ENCODE data around the gene MYRIP. TPM values are rescaled to one million over a fixed set of nuclear protein-coding genes. Genes with fewer than 3 reads are reported as not detected.

The MYRIP gene
- total and polyA plus RNA-seq, 4 donors, result 0.15 to 11.0 (median 5.5) TPM

DNA sequence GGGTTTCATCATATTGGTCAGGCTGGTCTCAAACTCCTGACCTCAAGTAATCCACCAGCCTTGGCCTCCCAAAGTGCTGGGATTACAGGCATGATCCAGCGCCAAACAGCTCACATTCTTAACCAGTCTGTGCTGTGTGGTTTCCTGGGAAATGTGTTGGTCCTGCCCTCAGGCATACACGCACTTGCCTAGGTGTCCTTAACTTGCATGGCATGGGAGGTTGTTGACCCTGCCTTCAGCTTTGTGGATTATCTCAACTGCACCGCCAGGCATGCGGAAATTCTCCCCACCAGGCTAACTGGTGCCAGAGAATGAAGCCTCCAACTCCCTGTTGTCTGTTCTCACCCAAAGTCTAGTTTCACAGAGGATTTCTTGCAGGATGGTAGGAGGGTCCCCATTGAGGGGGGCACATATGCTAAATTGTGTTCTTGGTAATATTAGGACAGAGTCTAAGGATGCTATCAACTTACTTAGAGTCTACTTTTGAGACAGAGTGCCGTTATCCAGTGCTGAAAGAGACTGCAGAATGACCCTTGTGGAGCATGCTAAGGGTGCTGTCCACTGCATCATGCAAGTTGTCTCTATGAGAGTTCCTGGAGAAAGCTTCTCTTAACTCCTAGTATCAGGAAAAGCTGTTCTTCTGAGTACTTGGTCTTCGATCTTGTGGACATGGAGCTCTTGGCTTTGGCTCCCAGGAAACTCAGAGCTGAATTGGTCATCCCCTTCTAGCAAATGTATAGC, 438.5 kb downstream of the MYRIP start:
- no peaks in the 10 kb centered on the region for H3K4me1 ChIP-seq (ENCODE audit: control insufficient read depth in 1 of 2, insufficient read depth in 2 of 2, low read length in 2 of 2)
- no peaks in the 10 kb centered on the region for H3K27me3 ChIP-seq (ENCODE audit: control insufficient read depth in 1 of 2, insufficient read depth in 2 of 2, low read length in 1 of 2)
- no peaks in the 10 kb centered on the region for H3K36me3 ChIP-seq (ENCODE audit: control insufficient read depth in 1 of 2, insufficient read depth in 2 of 2, low read length in 1 of 2)
- H3K9me3 ChIP-seq (ENCODE audit: control insufficient read depth, low read length), result no peaks in the 10 kb centered on the region
- ATAC-seq (ENCODE audit: low FRiP score) (no peak), DNase-seq (no peak)
- intact Hi-C loops (cut with DNase I), result no loop called here
- no peak overlapping the region for H3K4me3 ChIP-seq (ENCODE audit: low read length in 2 of 2)
- 90 to 94% methylated on average over 6 of the region's 6 CpGs for whole genome bisulfite sequencing, 2 donors
- no peak overlapping the region for H3K27ac ChIP-seq (ENCODE audit: low read depth in 1 of 2, low read length in 2 of 2)

DNA sequence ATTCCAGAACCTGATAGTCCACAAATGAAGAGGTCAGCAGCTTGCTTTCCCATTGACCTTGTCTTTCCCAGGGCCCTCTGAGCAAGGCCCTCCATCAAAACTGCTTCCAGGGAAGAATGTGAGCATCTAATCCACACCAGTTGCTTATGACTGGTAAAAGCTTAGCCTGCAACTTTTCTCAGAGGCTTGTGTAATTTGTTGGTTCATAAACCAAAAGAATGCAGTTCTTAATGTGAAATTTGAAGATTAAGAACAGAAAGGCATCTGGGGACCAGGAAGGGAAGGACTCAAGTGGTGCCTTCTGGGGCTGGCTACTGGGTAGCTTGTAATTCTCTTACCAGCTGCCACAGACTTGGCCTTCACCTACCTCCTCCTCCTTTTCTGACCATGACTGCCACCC, 439.2 kb downstream of the MYRIP start:
- Histone ChIP-seq H3K27ac (ENCODE audit: low read depth in 1 of 2, low read length in 2 of 2) (no peak overlapping the region), H3K27me3 (ENCODE audit: control insufficient read depth in 1 of 2, insufficient read depth in 2 of 2, low read length in 1 of 2) (no peaks in the 10 kb centered on the region), H3K9me3 (ENCODE audit: control insufficient read depth, low read length) (no peaks in the 10 kb centered on the region), H3K36me3 (ENCODE audit: control insufficient read depth in 1 of 2, insufficient read depth in 2 of 2, low read length in 1 of 2) (no peaks in the 10 kb centered on the region), H3K4me3 (ENCODE audit: low read length in 2 of 2) (no peak overlapping the region), H3K4me1 (ENCODE audit: control insufficient read depth in 1 of 2, insufficient read depth in 2 of 2, low read length in 2 of 2) (no peaks in the 10 kb centered on the region)
- no peak for ATAC-seq (ENCODE audit: low FRiP score)
- intact Hi-C loops (cut with DNase I), result no loop called here
- no peak for DNase-seq

DNA sequence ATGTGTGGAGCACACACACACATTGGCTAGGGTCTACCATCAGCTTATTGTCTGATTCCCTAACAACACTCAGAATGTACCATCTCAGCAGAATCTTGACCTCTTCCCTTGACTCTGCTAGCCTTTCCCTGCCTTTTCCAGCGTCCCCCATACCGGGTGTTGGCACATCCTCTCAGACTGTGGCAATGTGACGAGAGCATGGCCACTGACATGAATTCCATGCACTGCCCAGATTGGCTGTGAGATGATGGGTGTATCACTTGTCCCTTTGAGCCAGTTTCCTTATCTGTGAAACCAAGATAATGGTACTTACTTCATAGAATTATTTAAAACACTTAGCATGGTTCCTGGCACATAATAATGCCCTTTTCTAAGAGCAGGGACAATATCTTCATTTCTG, 439.8 kb downstream of the MYRIP start:
- no peaks in the 10 kb centered on the region for H3K27me3 ChIP-seq (ENCODE audit: control insufficient read depth in 1 of 2, insufficient read depth in 2 of 2, low read length in 1 of 2)
- H3K9me3 ChIP-seq (ENCODE audit: control insufficient read depth, low read length), result no peaks in the 10 kb centered on the region
- H3K4me1 ChIP-seq (ENCODE audit: control insufficient read depth in 1 of 2, insufficient read depth in 2 of 2, low read length in 2 of 2), result no peaks in the 10 kb centered on the region
- no peak overlapping the region for H3K27ac ChIP-seq (ENCODE audit: low read depth in 1 of 2, low read length in 2 of 2)
- 78 to 86% methylated on average over 3 of the region's 3 CpGs for WGBS, 2 donors
- no peaks in the 10 kb centered on the region for H3K36me3 ChIP-seq (ENCODE audit: control insufficient read depth in 1 of 2, insufficient read depth in 2 of 2, low read length in 1 of 2)
- intact Hi-C loops (cut with DNase I), result no loop called here
- ATAC-seq (ENCODE audit: low FRiP score) (no peak), DNase-seq (no peak)
- no peak overlapping the region for H3K4me3 ChIP-seq (ENCODE audit: low read length in 2 of 2)

DNA sequence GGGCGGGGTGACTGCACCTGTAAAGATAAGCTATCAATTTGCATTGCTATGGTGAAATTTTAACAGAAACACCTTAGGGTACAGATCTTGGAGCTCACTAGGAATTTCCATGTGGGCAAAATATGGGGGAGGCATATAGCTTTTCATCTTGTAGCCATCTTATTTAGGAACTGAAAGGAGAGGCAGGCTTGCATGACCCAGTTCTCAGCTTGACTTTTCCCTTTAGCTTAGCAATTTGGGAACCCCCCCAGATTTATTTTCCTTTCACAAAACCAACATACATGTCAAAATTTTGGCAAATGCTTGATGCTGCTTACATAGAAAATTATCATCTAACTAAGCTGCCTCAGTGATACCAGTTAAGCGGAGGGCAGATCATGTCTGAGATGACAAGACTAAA, 445.1 kb downstream of the MYRIP start:
- ATAC-seq (ENCODE audit: low FRiP score), result no peak

DNA sequence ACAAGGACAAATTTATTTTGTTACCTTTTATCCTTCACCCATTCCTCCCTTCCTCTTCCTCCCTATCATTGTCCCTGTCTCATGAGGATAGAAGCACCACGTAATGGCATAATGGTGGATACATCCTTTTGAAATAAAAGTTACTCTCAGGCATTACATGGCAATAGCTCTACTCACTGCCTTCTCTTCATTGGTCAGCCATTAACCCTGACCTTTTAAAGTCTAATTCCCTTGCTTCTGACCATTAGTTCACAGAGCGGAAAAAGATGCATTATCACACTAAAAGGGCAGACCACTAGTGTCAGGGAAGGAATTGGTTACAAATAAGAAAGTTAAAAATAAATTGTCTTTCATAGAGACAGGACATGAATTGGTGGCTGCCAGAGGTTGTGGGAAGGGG, 445.5 kb downstream of the MYRIP start:
- H3K9me3 ChIP-seq (ENCODE audit: control insufficient read depth, low read length), result no peaks in the 10 kb centered on the region
- H3K27me3 ChIP-seq (ENCODE audit: control insufficient read depth in 1 of 2, insufficient read depth in 2 of 2, low read length in 1 of 2), result no peaks in the 10 kb centered on the region
- intact Hi-C loops (cut with DNase I), result no loop called here
- H3K4me1 ChIP-seq (ENCODE audit: control insufficient read depth in 1 of 2, insufficient read depth in 2 of 2, low read length in 2 of 2), result no peaks in the 10 kb centered on the region
- DNase-seq (no peak), ATAC-seq (ENCODE audit: low FRiP score) (no peak)
- no peak overlapping the region for H3K27ac ChIP-seq (ENCODE audit: low read depth in 1 of 2, low read length in 2 of 2)
- WGBS, 2 donors, result 70 to 75% methylated on average over 2 of the region's 2 CpGs
- no peaks in the 10 kb centered on the region for H3K36me3 ChIP-seq (ENCODE audit: control insufficient read depth in 1 of 2, insufficient read depth in 2 of 2, low read length in 1 of 2)
- H3K4me3 ChIP-seq (ENCODE audit: low read length in 2 of 2), result no peak overlapping the region

More for the DNA sequence above, 445.1 kb downstream of the MYRIP start:
- Histone ChIP-seq H3K27me3 (ENCODE audit: control insufficient read depth in 1 of 2, insufficient read depth in 2 of 2, low read length in 1 of 2) (no peaks in the 10 kb centered on the region), H3K4me3 (ENCODE audit: low read length in 2 of 2) (no peak overlapping the region), H3K9me3 (ENCODE audit: control insufficient read depth, low read length) (no peaks in the 10 kb centered on the region), H3K27ac (ENCODE audit: low read depth in 1 of 2, low read length in 2 of 2) (no peak overlapping the region), H3K4me1 (ENCODE audit: control insufficient read depth in 1 of 2, insufficient read depth in 2 of 2, low read length in 2 of 2) (no peaks in the 10 kb centered on the region), H3K36me3 (ENCODE audit: control insufficient read depth in 1 of 2, insufficient read depth in 2 of 2, low read length in 1 of 2) (no peaks in the 10 kb centered on the region)
- intact Hi-C loops (cut with DNase I), result no loop called here
- DNase-seq, result no peak
- WGBS, 2 donors, result 79 to 87% methylated on average over 2 of the region's 2 CpGs

DNA sequence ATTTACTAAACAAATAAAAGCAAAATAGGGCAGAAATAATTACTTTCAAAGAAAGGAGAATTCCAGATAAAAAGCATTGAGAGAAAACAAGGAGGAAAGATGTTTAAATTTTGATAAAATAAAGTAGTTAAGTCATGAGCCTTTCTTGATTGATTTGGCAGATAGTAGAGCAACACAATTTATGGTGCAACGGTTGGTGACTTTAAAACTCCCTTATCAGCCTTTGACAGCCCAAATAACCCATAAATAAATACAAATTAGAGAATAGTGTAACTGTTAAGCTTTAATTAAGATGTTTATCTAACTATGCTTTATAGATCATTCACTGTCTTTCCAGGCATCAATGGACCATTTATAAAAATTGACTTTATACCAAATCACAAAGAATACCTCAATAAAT, 446.1 kb downstream of the MYRIP start:
- Histone ChIP-seq H3K4me3 (ENCODE audit: low read length in 2 of 2) (no peak overlapping the region), H3K36me3 (ENCODE audit: control insufficient read depth in 1 of 2, insufficient read depth in 2 of 2, low read length in 1 of 2) (no peaks in the 10 kb centered on the region), H3K27ac (ENCODE audit: low read depth in 1 of 2, low read length in 2 of 2) (no peak overlapping the region), H3K4me1 (ENCODE audit: control insufficient read depth in 1 of 2, insufficient read depth in 2 of 2, low read length in 2 of 2) (no peaks in the 10 kb centered on the region), H3K9me3 (ENCODE audit: control insufficient read depth, low read length) (no peaks in the 10 kb centered on the region), H3K27me3 (ENCODE audit: control insufficient read depth in 1 of 2, insufficient read depth in 2 of 2, low read length in 1 of 2) (no peaks in the 10 kb centered on the region)
- ATAC-seq (ENCODE audit: low FRiP score) (no peak), DNase-seq (no peak)
- 32 to 33% methylated on average over 1 of the region's 1 CpG for WGBS, 2 donors
- intact Hi-C loops (cut with DNase I), result no loop called here

DNA sequence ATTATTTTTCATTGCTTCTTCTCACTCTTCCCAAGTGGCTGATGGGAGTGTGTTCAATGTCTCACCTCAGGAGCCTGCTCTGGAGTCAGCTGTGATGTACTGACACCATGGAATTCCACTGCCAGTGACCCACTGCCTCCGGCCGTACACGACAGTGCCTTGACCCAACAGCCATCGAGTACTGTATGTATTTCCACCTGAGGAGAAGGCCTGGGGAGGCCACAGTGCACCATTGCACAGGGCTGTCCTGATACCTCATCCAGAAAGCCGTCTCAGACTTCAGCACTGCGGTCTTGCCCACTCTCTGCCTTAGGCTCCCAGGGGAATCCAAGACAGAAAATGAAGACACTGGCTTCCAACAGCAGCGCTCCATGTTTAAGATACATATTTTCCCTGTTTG, 448.7 kb downstream of the MYRIP start:
- Histone ChIP-seq H3K4me3 (ENCODE audit: low read length in 2 of 2) (no peak overlapping the region), H3K4me1 (ENCODE audit: control insufficient read depth in 1 of 2, insufficient read depth in 2 of 2, low read length in 2 of 2) (no peaks in the 10 kb centered on the region), H3K9me3 (ENCODE audit: control insufficient read depth, low read length) (no peaks in the 10 kb centered on the region), H3K27ac (ENCODE audit: low read depth in 1 of 2, low read length in 2 of 2) (no peak overlapping the region), H3K27me3 (ENCODE audit: control insufficient read depth in 1 of 2, insufficient read depth in 2 of 2, low read length in 1 of 2) (no peaks in the 10 kb centered on the region), H3K36me3 (ENCODE audit: control insufficient read depth in 1 of 2, insufficient read depth in 2 of 2, low read length in 1 of 2) (no peaks in the 10 kb centered on the region)
- ATAC-seq (ENCODE audit: low FRiP score), result no peak
- DNase-seq, result no peak
- intact Hi-C loops (cut with DNase I), result no loop called here
- 78 to 84% methylated on average over 7 of the region's 7 CpGs for WGBS, 2 donors

DNA sequence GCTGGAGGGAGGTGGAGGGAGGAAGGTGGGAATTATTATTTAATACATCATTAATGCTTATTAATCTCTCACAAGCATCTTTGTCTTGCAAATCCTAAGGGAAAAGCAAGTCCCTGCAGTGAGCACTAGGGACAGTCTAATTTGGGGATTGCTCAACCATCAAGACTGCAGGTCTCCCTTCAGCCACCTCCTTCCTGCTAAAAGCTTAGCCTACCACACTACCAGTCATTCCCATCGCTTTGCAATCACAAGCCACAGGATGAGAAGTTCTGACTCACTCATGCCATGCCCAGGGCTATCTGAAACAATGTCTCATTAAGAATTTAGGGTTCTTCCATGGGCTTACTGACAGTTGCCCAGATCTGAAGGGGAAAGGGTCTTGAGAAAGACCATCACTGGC, 449.1 kb downstream of the MYRIP start:
- H3K4me3 ChIP-seq (ENCODE audit: low read length in 2 of 2), result no peak overlapping the region
- H3K4me1 ChIP-seq (ENCODE audit: control insufficient read depth in 1 of 2, insufficient read depth in 2 of 2, low read length in 2 of 2), result no peaks in the 10 kb centered on the region
- H3K36me3 ChIP-seq (ENCODE audit: control insufficient read depth in 1 of 2, insufficient read depth in 2 of 2, low read length in 1 of 2), result no peaks in the 10 kb centered on the region
- DNase-seq, result no peak
- no peaks in the 10 kb centered on the region for H3K27me3 ChIP-seq (ENCODE audit: control insufficient read depth in 1 of 2, insufficient read depth in 2 of 2, low read length in 1 of 2)
- intact Hi-C loops (cut with DNase I), result no loop called here
- no peaks in the 10 kb centered on the region for H3K9me3 ChIP-seq (ENCODE audit: control insufficient read depth, low read length)
- ATAC-seq (ENCODE audit: low FRiP score), result no peak
- H3K27ac ChIP-seq (ENCODE audit: low read depth in 1 of 2, low read length in 2 of 2), result no peak overlapping the region
- WGBS, 2 donors, result 75 to 81% methylated on average over 1 of the region's 1 CpG

DNA sequence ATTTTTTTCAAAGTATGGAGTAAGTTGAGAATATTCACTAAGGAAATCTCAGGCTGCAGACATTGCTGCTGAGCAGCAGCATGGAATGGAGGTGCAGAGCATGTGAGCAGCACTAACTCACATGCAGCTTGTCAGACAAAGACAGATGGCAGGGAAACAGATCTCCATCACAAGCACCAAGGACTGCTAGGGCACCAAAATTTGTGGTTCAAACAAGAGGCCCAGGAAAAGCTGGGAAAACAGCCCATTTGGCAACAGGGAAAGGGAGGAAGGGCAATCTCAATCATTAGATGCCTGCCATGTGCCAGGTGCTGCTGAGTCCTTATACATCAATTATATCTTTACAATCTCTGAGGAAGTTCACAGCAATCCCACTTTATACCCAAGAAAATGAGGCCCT, 452.9 kb downstream of the MYRIP start:
- Histone ChIP-seq H3K36me3 (ENCODE audit: control insufficient read depth in 1 of 2, insufficient read depth in 2 of 2, low read length in 1 of 2) (no peaks in the 10 kb centered on the region), H3K4me3 (ENCODE audit: low read length in 2 of 2) (no peak overlapping the region), H3K9me3 (ENCODE audit: control insufficient read depth, low read length) (no peaks in the 10 kb centered on the region), H3K4me1 (ENCODE audit: control insufficient read depth in 1 of 2, insufficient read depth in 2 of 2, low read length in 2 of 2) (no peaks in the 10 kb centered on the region), H3K27ac (ENCODE audit: low read depth in 1 of 2, low read length in 2 of 2) (no peak overlapping the region), H3K27me3 (ENCODE audit: control insufficient read depth in 1 of 2, insufficient read depth in 2 of 2, low read length in 1 of 2) (no peaks in the 10 kb centered on the region)
- no peak for ATAC-seq (ENCODE audit: low FRiP score)
- no peak for DNase-seq
- intact Hi-C loops (cut with DNase I), result no loop called here
